ENCODE results near the gene ZNF516.

DNA sequence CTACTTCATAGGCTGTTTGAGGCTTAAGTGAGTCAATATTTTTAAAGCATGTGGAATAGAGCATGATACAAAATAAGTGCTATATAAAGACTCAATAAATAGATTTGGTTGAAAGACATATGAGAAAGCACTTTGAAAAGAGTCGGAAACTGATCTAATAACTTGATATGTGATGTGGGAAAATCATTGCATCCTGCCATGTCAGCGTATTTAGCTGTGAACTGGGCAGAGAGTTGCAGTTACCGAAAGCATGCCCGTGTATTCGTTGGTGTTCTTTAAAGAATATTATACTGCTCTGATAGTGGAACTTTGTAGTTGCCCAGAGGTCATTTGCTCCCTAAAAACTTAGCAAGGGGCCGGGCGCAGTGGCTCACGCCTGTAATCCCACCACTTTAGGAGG lies 37.8 kb upstream of the ZNF516 start:
- TF ChIP-seq, protein P1, sequence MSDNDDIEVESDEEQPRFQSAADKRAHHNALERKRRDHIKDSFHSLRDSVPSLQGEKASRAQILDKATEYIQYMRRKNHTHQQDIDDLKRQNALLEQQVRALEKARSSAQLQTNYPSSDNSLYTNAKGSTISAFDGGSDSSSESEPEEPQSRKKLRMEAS (IDR thresholded peaks at IDR 0.05): no peak
- TF ChIP-seq YY1 (IDR thresholded peaks at IDR 0.05) (no peak), JUND (IDR thresholded peaks at IDR 0.05) (no peak), RAD21 (IDR thresholded peaks at IDR 0.05) (no peak), GABPA (IDR thresholded peaks at IDR 0.05 in 1 of 2, conservative IDR thresholded peaks at IDR 0.05 in 1 of 2) (no peak), SP1 (IDR thresholded peaks at IDR 0.05) (no peak), RXRA (IDR thresholded peaks at IDR 0.05) (no peak), FOXA2 (IDR thresholded peaks at IDR 0.05) (no peak), TAF1 (conservative IDR thresholded peaks at IDR 0.05) (no peak), FOXA1 (IDR thresholded peaks at IDR 0.05) (no peak)
- TF ChIP-seq, protein P2, sequence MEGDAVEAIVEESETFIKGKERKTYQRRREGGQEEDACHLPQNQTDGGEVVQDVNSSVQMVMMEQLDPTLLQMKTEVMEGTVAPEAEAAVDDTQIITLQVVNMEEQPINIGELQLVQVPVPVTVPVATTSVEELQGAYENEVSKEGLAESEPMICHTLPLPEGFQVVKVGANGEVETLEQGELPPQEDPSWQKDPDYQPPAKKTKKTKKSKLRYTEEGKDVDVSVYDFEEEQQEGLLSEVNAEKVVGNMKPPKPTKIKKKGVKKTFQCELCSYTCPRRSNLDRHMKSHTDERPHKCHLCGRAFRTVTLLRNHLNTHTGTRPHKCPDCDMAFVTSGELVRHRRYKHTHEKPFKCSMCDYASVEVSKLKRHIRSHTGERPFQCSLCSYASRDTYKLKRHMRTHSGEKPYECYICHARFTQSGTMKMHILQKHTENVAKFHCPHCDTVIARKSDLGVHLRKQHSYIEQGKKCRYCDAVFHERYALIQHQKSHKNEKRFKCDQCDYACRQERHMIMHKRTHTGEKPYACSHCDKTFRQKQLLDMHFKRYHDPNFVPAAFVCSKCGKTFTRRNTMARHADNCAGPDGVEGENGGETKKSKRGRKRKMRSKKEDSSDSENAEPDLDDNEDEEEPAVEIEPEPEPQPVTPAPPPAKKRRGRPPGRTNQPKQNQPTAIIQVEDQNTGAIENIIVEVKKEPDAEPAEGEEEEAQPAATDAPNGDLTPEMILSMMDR (IDR thresholded peaks at IDR 0.05; ENCODE audit: low read depth, low read length, missing input control): no peak
- TF ChIP-seq, protein P3, sequence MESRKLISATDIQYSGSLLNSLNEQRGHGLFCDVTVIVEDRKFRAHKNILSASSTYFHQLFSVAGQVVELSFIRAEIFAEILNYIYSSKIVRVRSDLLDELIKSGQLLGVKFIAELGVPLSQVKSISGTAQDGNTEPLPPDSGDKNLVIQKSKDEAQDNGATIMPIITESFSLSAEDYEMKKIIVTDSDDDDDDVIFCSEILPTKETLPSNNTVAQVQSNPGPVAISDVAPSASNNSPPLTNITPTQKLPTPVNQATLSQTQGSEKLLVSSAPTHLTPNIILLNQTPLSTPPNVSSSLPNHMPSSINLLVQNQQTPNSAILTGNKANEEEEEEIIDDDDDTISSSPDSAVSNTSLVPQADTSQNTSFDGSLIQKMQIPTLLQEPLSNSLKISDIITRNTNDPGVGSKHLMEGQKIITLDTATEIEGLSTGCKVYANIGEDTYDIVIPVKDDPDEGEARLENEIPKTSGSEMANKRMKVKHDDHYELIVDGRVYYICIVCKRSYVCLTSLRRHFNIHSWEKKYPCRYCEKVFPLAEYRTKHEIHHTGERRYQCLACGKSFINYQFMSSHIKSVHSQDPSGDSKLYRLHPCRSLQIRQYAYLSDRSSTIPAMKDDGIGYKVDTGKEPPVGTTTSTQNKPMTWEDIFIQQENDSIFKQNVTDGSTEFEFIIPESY (IDR thresholded peaks at IDR 0.05): no peak
- TF ChIP-seq, protein P4, sequence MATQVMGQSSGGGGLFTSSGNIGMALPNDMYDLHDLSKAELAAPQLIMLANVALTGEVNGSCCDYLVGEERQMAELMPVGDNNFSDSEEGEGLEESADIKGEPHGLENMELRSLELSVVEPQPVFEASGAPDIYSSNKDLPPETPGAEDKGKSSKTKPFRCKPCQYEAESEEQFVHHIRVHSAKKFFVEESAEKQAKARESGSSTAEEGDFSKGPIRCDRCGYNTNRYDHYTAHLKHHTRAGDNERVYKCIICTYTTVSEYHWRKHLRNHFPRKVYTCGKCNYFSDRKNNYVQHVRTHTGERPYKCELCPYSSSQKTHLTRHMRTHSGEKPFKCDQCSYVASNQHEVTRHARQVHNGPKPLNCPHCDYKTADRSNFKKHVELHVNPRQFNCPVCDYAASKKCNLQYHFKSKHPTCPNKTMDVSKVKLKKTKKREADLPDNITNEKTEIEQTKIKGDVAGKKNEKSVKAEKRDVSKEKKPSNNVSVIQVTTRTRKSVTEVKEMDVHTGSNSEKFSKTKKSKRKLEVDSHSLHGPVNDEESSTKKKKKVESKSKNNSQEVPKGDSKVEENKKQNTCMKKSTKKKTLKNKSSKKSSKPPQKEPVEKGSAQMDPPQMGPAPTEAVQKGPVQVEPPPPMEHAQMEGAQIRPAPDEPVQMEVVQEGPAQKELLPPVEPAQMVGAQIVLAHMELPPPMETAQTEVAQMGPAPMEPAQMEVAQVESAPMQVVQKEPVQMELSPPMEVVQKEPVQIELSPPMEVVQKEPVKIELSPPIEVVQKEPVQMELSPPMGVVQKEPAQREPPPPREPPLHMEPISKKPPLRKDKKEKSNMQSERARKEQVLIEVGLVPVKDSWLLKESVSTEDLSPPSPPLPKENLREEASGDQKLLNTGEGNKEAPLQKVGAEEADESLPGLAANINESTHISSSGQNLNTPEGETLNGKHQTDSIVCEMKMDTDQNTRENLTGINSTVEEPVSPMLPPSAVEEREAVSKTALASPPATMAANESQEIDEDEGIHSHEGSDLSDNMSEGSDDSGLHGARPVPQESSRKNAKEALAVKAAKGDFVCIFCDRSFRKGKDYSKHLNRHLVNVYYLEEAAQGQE (IDR thresholded peaks at IDR 0.05): no peak

Data from liver (tissue), 3 donors.